Colonic mucosa (tissue), 4 donors: ENCODE data around the gene SLC16A1. TPM values are rescaled to one million over a fixed set of nuclear protein-coding genes. Genes with fewer than 3 reads are reported as not detected.

Experiments used
- DNase-seq: peaks from one replicate; pipeline ENCODE4 v3.0.0-alpha.2; 2020
- H3K27ac ChIP-seq: fragments of 200-600 bp; one replicate; pipeline ENCODE4 v1.8.0; 2021
- H3K27me3 ChIP-seq: fragments of 200-600 bp; one replicate; pipeline ENCODE4 v1.8.0; 2021
- H3K36me3 ChIP-seq: fragments of 200-600 bp; one replicate; pipeline ENCODE4 v1.8.0; 2021
- H3K4me1 ChIP-seq: fragments of 200-600 bp; one replicate; pipeline ENCODE4 v1.8.0; 2021; ENCODE audit warnings: mild to moderate bottlenecking
- H3K4me3 ChIP-seq: fragments of 200-600 bp; one replicate; pipeline ENCODE4 v1.8.0; 2021
- H3K9ac ChIP-seq, 2 donors: one replicate each; pipeline ENCODE4 v1.7.0; 2013; ENCODE audit warnings: control low read depth in 2 of 2, low read depth in 2 of 2, low read length in 2 of 2
- H3K9me3 ChIP-seq: fragments of 200-600 bp; one replicate; pipeline ENCODE4 v1.8.0; 2021
- intact Hi-C: fragments of 100-400 bp; cut with DNase I; formaldehyde crosslinking; loops from one replicate; pipeline ENCODE4 v1.14.1; 2022
- total RNA-seq, 2 donors: library from RNA; stranded (reverse); fragmentation: NEBNext Ultra II Directional in 1 of 2; extraction: Animal tissue kit (Norgen Biotek cat#: 25700) in 1 of 2; gene quantifications; one replicate each; pipeline ENCODE4 v1.2.1, GENCODE V29; 2021
- TF ChIP-seq, protein P1 (sequence below): fragments of 200-600 bp; IDR thresholded peaks from one replicate; pipeline ENCODE4 v1.8.0; 2022; ENCODE audit warnings: antibody characterized with exemption, mild to moderate bottlenecking
- donor health status: healthy.
- donor health status: DM: no; HTN: no; CAD: no.
- donor health status: DM: no; HTN: no; CAD: no.

The SLC16A1 gene
- total RNA-seq, 2 donors from 2014 or later, result 71.8 to 92.4 TPM

DNA sequence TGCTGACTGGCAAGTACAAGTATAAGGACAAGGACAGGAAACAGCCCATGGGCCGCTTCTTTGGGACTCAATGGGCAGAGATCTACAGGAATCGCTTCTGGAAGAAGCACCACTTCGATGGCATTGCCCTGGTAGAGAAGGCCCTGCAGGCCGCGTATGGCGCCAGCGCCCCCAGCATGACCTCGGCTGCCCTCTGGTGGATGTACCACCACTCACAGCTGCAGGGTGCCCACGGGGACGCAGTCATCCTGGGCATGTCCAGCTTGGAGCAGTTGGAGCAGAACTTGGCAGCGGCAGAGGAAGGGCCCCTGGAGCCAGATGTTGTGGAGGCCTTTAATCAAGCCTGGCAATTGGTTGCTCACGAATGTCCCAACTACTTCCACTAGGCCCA, 32.0 kb downstream of the SLC16A1 start:
- Histone ChIP-seq H3K4me3 (no peak overlapping the region), H3K4me1 (no peaks in the 10 kb centered on the region), H3K27me3 (no peaks in the 10 kb centered on the region), H3K9me3 (no peaks in the 10 kb centered on the region), H3K27ac (no peak overlapping the region), H3K36me3 (no peaks in the 10 kb centered on the region), H3K9ac (no peak overlapping the region)
- DNase-seq, result no peak
- intact Hi-C loops, result no loop called here
- TF ChIP-seq, protein P1, sequence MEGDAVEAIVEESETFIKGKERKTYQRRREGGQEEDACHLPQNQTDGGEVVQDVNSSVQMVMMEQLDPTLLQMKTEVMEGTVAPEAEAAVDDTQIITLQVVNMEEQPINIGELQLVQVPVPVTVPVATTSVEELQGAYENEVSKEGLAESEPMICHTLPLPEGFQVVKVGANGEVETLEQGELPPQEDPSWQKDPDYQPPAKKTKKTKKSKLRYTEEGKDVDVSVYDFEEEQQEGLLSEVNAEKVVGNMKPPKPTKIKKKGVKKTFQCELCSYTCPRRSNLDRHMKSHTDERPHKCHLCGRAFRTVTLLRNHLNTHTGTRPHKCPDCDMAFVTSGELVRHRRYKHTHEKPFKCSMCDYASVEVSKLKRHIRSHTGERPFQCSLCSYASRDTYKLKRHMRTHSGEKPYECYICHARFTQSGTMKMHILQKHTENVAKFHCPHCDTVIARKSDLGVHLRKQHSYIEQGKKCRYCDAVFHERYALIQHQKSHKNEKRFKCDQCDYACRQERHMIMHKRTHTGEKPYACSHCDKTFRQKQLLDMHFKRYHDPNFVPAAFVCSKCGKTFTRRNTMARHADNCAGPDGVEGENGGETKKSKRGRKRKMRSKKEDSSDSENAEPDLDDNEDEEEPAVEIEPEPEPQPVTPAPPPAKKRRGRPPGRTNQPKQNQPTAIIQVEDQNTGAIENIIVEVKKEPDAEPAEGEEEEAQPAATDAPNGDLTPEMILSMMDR, result no peak

DNA sequence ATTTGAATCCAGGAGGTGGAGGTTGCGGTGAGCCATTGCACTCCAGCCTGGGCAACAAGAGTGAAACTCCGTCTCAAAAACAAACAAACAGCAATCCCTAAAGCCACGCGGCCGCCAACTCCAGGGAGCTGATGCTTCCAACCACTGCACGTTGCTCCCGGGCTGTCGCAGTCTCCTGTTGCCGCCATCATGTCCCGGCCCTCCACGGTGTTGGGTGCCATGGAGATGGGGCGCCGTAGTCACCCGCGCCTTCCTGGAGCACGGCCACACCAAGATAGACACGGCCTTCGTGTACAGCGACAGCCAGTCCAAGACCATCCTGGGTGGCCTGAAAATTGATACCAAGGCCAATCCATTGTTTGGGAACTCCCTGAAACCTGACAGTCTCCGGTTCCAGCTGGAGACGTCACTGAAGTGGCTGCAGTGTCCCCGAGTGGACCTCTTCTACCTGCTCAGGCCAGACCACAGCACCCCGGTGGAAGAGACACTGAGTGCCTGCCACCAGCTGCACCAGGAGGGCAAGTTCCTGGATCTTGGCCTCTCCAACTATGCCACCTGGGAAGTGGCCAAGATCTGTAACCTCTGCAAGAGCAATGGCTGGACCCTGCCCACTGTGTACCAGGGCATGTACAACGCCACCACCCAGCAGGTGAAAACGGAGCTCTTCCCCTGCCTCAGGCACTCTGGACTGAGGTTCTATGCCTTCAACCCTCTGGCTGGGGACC, 32.6 kb downstream of the SLC16A1 start:
- TF ChIP-seq, protein P1, result no peak
- H3K27me3 ChIP-seq, result no peaks in the 10 kb centered on the region
- no peaks in the 10 kb centered on the region for H3K4me1 ChIP-seq
- no peak for DNase-seq
- H3K36me3 ChIP-seq, result no peaks in the 10 kb centered on the region
- intact Hi-C loops, result no loop called here
- no peak overlapping the region for H3K27ac ChIP-seq
- no peak overlapping the region for H3K4me3 ChIP-seq
- H3K9ac ChIP-seq, result no peak overlapping the region
- no peaks in the 10 kb centered on the region for H3K9me3 ChIP-seq

DNA sequence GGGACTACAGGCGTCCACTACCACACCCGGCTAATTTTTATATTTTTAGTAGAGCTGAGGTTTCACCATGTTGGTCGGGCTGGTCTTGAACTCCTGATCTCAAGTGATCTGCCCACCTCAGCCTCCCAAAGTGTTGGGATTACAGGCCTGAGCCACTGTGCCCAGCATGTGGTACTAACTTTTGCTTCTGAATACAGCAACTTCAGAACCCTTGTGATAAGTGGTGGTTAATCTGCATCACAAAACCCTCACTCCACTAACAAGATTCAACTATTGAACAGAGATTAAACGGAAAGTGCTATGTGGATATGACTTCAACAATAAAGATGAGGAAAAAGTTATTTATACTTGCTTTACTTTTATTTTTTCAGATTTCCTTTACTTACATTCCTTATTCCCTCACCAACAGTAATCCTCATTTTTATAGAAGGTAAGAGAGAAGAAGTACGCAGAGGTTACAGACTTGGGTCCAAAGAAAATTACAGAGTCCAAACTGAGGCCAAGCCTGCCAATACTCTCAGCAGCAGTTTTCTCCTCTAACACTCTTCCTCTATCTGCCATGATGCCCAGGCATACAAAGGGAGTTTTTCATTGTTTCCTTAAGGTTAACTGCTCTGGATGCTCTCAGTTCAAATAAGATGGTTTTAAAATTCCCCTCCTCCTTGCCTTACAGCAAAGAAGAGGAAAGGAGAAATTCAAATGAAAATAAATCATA, 44.3 kb downstream of the SLC16A1 start:
- H3K36me3 ChIP-seq, result no peaks in the 10 kb centered on the region
- H3K27me3 ChIP-seq, result no peaks in the 10 kb centered on the region
- H3K9me3 ChIP-seq, result no peaks in the 10 kb centered on the region
- TF ChIP-seq, protein P1, result no peak
- no peak for DNase-seq
- no peak overlapping the region for H3K9ac ChIP-seq
- no peak overlapping the region for H3K27ac ChIP-seq
- intact Hi-C loops, result no loop called here
- no peak overlapping the region for H3K4me3 ChIP-seq
- no peaks in the 10 kb centered on the region for H3K4me1 ChIP-seq

DNA sequence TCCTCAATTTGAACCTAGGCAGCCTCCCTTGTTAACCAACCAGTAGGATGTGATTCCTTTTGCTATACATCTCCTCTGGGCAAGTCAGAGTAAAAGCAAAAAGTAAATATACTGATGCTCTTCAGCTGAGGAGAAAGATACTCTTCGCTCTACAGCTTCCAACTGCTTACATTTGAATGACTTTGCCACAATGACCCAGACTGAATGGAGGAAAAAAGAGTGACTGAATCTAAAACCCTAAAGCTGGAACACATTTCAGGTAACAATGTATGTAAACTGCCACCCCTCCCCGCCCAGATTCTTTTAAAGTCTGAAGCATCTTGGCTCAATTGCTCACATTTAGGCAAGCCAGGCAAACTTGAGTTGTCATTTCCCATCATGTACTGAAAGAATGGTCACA, 46.1 kb downstream of the SLC16A1 start:
- H3K4me3 ChIP-seq, result no peak overlapping the region
- no peaks in the 10 kb centered on the region for H3K4me1 ChIP-seq
- no peak for DNase-seq
- intact Hi-C loops, result no loop called here
- TF ChIP-seq, protein P1, result no peak
- H3K27me3 ChIP-seq, result no peaks in the 10 kb centered on the region
- no peak overlapping the region for H3K9ac ChIP-seq
- H3K9me3 ChIP-seq, result no peaks in the 10 kb centered on the region
- no peak overlapping the region for H3K27ac ChIP-seq
- H3K36me3 ChIP-seq, result no peaks in the 10 kb centered on the region

DNA sequence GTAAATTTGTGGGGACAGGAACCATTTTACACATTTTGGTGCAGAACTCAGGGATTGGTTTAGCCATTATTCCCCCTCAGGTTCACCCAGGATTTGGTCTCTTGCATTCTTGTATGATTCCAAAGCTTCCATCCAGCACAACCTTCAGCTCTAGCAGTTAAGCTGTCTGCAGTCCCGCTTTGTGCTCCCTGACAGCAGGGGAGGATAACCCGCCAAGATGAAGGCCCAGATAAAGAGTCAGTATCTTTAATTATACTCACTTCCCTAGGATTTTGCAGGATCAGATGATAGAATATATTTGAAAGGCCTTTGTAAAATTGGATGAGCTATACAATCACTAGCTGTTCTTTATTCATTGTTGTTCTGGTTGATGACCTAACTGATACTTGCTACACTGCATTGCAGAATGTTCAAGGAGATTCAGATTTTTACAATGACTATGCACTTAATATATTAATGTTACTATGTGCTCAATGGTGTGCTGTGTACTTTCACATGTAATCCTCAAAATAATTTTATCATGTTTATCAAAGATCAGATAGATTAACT, 49.8 kb downstream of the SLC16A1 start:
- peak overlapping the region; percentile 68 for H3K27ac ChIP-seq
- no peaks in the 10 kb centered on the region for H3K27me3 ChIP-seq

More for the DNA sequence above, 49.8 kb downstream of the SLC16A1 start:
- DNase-seq, result no peak
- Histone ChIP-seq H3K36me3 (no peaks in the 10 kb centered on the region), H3K4me1 (no peaks in the 10 kb centered on the region), H3K9ac (peak overlapping the region in 1 of 2 donors; percentile 56), H3K4me3 (no peak overlapping the region), H3K9me3 (no peaks in the 10 kb centered on the region)
- TF ChIP-seq, protein P1, result no peak
- intact Hi-C loops, result no loop called here
